DMS 273 (cell line): ENCODE data around the gene TRIM26.
"Not testable (repeated sequence)": the region's sequence is repeated elsewhere in the genome, so short reads cannot be mapped to it uniquely, and the experiment has no call there.

Experiments used
- DNase-seq: peaks from one replicate; lab custom pipeline; 2025; ENCODE audit not compliant: unreplicated experiment; lab: John Stamatoyannopoulos, UW

TRIM26 gene

GRCh38 chr6:30154709-30155519 lies 58.3 kb downstream of the TRIM26 start:
- peak; percentile 64 for DNase-seq

GRCh38 chr6:30154061-30154460 lies 59.1 kb downstream of the TRIM26 start:
- DNase-seq = no peak

GRCh38 chr6:30152910-30153610 lies 60.1 kb downstream of the TRIM26 start:
- DNase-seq = no peak

GRCh38 chr6:30152016-30152673 lies 61.1 kb downstream of the TRIM26 start:
- DNase-seq = no peak

- no peak for DNase-seq
These were observed 61.6 kb downstream of the TRIM26 start for GRCh38 chr6:30151580-30151979.

GRCh38 chr6:30150671-30151395 lies 62.4 kb downstream of the TRIM26 start:
- DNase-seq = no peak

- no peak for DNase-seq
These were observed 63.2 kb downstream of the TRIM26 start for GRCh38 chr6:30149858-30150550.

GRCh38 chr6:30149234-30149633 lies 64.0 kb downstream of the TRIM26 start:
- peak; percentile 17 for DNase-seq

- DNase-seq = no peak
These were observed 66.1 kb downstream of the TRIM26 start for GRCh38 chr6:30147096-30147495.

- peak; percentile 64 for DNase-seq
These were observed 67.4 kb downstream of the TRIM26 start for GRCh38 chr6:30145818-30146217.

GRCh38 chr6:30144811-30145210 lies 68.4 kb downstream of the TRIM26 start:
- no peak for DNase-seq

- no peak for DNase-seq
These were observed 69.4 kb downstream of the TRIM26 start for GRCh38 chr6:30143780-30144179.

- no peak for DNase-seq
These were observed 70.5 kb downstream of the TRIM26 start for GRCh38 chr6:30142665-30143064.

- DNase-seq = not testable (repeated sequence)
These were observed 73.0 kb downstream of the TRIM26 start for GRCh38 chr6:30140240-30140639.

- DNase-seq = no peak
These were observed 76.5 kb downstream of the TRIM26 start for GRCh38 chr6:30136570-30137286.

GRCh38 chr6:30135757-30136156 lies 77.4 kb downstream of the TRIM26 start, which contains the start of gene TRIM40:
TSS of gene TRIM40 (plus strand) at chr6:30136140. CDS start at chr6:30137037, 897 bp downstream.
- DNase-seq = no peak

- no peak for DNase-seq
These were observed 78.1 kb downstream of the TRIM26 start for GRCh38 chr6:30135147-30135546.
